Measurements from ENCODE around the gene CREB3L4. TPM values are rescaled to one million over a fixed set of nuclear protein-coding genes. Genes with fewer than 3 reads are reported as not detected.

CREB3L4 gene
- total RNA-seq, 1 experiment from 2014 or later = 9.0 TPM

- TF ChIP-seq CTCF (IDR thresholded peaks at IDR 0.05; ENCODE audit: insufficient read depth in 1 of 2, low read depth in 1 of 2, low read length in 1 of 2, severe bottlenecking in 1 of 2, unreplicated experiment in 1 of 2) = no peak
- intact Hi-C loops (cut with micrococcal nuclease; ENCODE audit: unreplicated experiment) = no loop called here
- Histone ChIP-seq H3K4me3 (ENCODE audit: low read depth, low read length) (no peak overlapping the region), H3K27me3 (replicated peaks; ENCODE audit: control insufficient read depth, insufficient read depth, low read length) (no peaks in the 10 kb centered on the region), H3K36me3 (ENCODE audit: control insufficient read depth, insufficient read depth, low read length) (peaks cover 5% of the 10 kb centered on the region; the same call in 1 of the 2 replicates), H3K4me1 (peaks cover 8% of the 10 kb centered on the region), H3K9me3 (no peaks in the 10 kb centered on the region)
- Mint-ChIP-seq H3K4me3 (ENCODE audit: unreplicated experiment) (no peak overlapping the region), H3K4me1 (ENCODE audit: low read depth, unreplicated experiment) (peaks cover 7% of the 10 kb centered on the region), H3K27ac (ENCODE audit: unreplicated experiment) (no peak overlapping the region), H3K27me3 (ENCODE audit: insufficient read depth, unreplicated experiment) (no peaks in the 10 kb centered on the region), H3K9me3 (ENCODE audit: unreplicated experiment) (no peaks in the 10 kb centered on the region), H3K36me3 (ENCODE audit: insufficient read depth, unreplicated experiment) (peaks cover 50% of the 10 kb centered on the region)
- POLR2A ChIA-PET = no interaction called here
- no peak for DNase-seq
- CTCF ChIA-PET = no interaction called here
- BruUV-seq (replicated peaks) = no TSS peak
These were observed 23.5 kb upstream of the CREB3L4 start for GRCh38 chr1:153944005-153944826.

- Histone ChIP-seq H3K9me3 (no peaks in the 10 kb centered on the region), H3K27me3 (replicated peaks; ENCODE audit: control insufficient read depth, insufficient read depth, low read length) (no peaks in the 10 kb centered on the region), H3K4me1 (peaks cover 8% of the 10 kb centered on the region), H3K36me3 (ENCODE audit: control insufficient read depth, insufficient read depth, low read length) (peaks cover 4% of the 10 kb centered on the region; the same call in 1 of the 2 replicates), H3K4me3 (ENCODE audit: low read depth, low read length) (no peak overlapping the region)
- Mint-ChIP-seq H3K36me3 (ENCODE audit: insufficient read depth, unreplicated experiment) (peaks cover 52% of the 10 kb centered on the region), H3K4me3 (ENCODE audit: unreplicated experiment) (peak overlapping the region; percentile 82), H3K4me1 (ENCODE audit: low read depth, unreplicated experiment) (peaks cover 7% of the 10 kb centered on the region), H3K27ac (ENCODE audit: unreplicated experiment) (peak overlapping the region; percentile 44), H3K9me3 (ENCODE audit: unreplicated experiment) (no peaks in the 10 kb centered on the region), H3K27me3 (ENCODE audit: insufficient read depth, unreplicated experiment) (no peaks in the 10 kb centered on the region)
- no peak for TF ChIP-seq CTCF (IDR thresholded peaks at IDR 0.05; ENCODE audit: insufficient read depth in 1 of 2, low read depth in 1 of 2, low read length in 1 of 2, severe bottlenecking in 1 of 2, unreplicated experiment in 1 of 2)
- CTCF ChIA-PET = no interaction called here
- intact Hi-C loops (cut with micrococcal nuclease; ENCODE audit: unreplicated experiment) = no loop called here
- BruUV-seq (replicated peaks) = TSS peak; percentile 18
- POLR2A ChIA-PET = no interaction called here
- DNase-seq = no peak
These were observed 22.9 kb upstream of the CREB3L4 start for GRCh38 chr1:153944827-153945117.

- intact Hi-C loops (cut with micrococcal nuclease; ENCODE audit: unreplicated experiment) = no loop called here
- Mint-ChIP-seq H3K9me3 (ENCODE audit: unreplicated experiment) (no peaks in the 10 kb centered on the region), H3K36me3 (ENCODE audit: insufficient read depth, unreplicated experiment) (peaks cover 55% of the 10 kb centered on the region), H3K27ac (ENCODE audit: unreplicated experiment) (peak overlapping the region; percentile 44), H3K4me1 (ENCODE audit: low read depth, unreplicated experiment) (peaks cover 7% of the 10 kb centered on the region), H3K27me3 (ENCODE audit: insufficient read depth, unreplicated experiment) (no peaks in the 10 kb centered on the region), H3K4me3 (ENCODE audit: unreplicated experiment) (peak overlapping the region; percentile 82)
- peaks cover 8% of the 10 kb centered on the region for H3K4me1 ChIP-seq
- H3K27me3 ChIP-seq (replicated peaks; ENCODE audit: control insufficient read depth, insufficient read depth, low read length) = no peaks in the 10 kb centered on the region
- H3K4me3 ChIP-seq (ENCODE audit: low read depth, low read length) = peak overlapping the region; percentile 92
- POLR2A ChIA-PET = interaction anchor here (1.7 kb wide), 1 partner anchor 22 kb away, joined by 6 read pairs; the partner anchor contains the start of gene GATAD2B
- peak in 1 of 2 experiments; percentile 34 for DNase-seq
- BruUV-seq (replicated peaks) = no TSS peak
- no peak for TF ChIP-seq CTCF (IDR thresholded peaks at IDR 0.05; ENCODE audit: insufficient read depth in 1 of 2, low read depth in 1 of 2, low read length in 1 of 2, severe bottlenecking in 1 of 2, unreplicated experiment in 1 of 2)
- peaks cover 3% of the 10 kb centered on the region; the same call in 1 of the 2 replicates for H3K36me3 ChIP-seq (ENCODE audit: control insufficient read depth, insufficient read depth, low read length)
- H3K9me3 ChIP-seq = no peaks in the 10 kb centered on the region
- CTCF ChIA-PET = interaction anchor here (0.6 kb wide), 1 partner anchor 22 kb away, joined by 4 read pairs; no protein-coding TSS in a partner anchor
These were observed 22.4 kb upstream of the CREB3L4 start for GRCh38 chr1:153945131-153945794.
